ENCODE results near the gene ARL14EPL.
A peak's percentile ranks its signal among the peaks of the same experiment; 100 is the strongest.

ARL14EPL gene

DNA sequence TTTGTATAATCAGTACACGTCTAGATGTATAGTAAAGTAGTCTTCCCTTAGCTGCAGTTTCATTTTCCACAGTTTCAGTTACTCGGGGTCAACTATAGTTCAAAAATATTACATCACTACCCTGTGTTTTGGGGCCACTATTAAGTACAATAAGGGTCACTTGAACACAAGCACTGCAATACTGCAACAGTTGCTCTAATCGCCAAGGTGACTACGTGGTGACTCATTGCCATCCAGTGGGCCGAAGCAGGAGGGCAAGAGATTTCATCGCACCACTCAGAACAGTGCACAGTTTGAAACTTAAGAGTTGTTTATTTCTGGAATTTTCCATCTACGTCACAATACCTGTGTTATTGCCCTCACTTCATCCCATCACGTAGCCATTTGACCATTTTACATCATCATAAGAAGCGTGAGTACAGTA, at the start of gene ARL14EPL:
Gene ARL14EPL, plus strand, starts transcription at position 379 of the 424 bp plus-strand sequence. CDS start 18,994 bp downstream, outside the sequence.
- TF ChIP-seq, protein P1, sequence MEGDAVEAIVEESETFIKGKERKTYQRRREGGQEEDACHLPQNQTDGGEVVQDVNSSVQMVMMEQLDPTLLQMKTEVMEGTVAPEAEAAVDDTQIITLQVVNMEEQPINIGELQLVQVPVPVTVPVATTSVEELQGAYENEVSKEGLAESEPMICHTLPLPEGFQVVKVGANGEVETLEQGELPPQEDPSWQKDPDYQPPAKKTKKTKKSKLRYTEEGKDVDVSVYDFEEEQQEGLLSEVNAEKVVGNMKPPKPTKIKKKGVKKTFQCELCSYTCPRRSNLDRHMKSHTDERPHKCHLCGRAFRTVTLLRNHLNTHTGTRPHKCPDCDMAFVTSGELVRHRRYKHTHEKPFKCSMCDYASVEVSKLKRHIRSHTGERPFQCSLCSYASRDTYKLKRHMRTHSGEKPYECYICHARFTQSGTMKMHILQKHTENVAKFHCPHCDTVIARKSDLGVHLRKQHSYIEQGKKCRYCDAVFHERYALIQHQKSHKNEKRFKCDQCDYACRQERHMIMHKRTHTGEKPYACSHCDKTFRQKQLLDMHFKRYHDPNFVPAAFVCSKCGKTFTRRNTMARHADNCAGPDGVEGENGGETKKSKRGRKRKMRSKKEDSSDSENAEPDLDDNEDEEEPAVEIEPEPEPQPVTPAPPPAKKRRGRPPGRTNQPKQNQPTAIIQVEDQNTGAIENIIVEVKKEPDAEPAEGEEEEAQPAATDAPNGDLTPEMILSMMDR (IDR thresholded peaks at IDR 0.05; ENCODE audit: low read depth, low read length): 0 out of 2 replicates have a peak, but pooled peaks have one; percentile 8
- peak; percentile 14 for DNase-seq
- H3K27me3 ChIP-seq (ENCODE audit: insufficient read depth, low read depth, severe bottlenecking): no peaks in the 10 kb centered on the region
- no peak within 1 kb of the TSS for H3K27ac ChIP-seq
- H3K9me3 ChIP-seq (ENCODE audit: severe bottlenecking): no peaks in the 10 kb centered on the region
- H3K4me3 ChIP-seq (ENCODE audit: low read depth, low read length): no peak within 1 kb of the TSS
- no peaks in the 10 kb centered on the region for H3K36me3 ChIP-seq

DNA sequence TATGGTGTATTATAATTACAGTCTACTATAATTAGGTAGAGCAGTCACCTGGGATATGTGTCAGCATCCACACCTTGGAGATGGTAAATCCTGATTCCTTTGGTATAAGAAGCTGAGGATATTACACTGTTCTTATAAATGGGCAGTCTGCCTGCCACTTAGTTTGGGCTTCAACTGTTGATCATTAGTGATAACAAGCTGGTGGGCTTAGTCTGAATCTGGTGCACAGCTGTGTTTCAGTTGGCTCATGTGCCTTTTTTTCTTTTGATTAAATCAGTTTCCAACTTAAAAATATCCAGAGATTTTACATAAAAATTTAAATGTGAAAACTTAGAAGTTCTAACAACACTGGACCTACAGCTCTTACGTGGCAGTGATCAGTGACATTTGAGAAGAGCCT, 48.8 kb upstream of the ARL14EPL start:
- H3K4me3 ChIP-seq (ENCODE audit: low read depth, low read length): no peak overlapping the region
- TF ChIP-seq, protein P1 (IDR thresholded peaks at IDR 0.05; ENCODE audit: low read depth, low read length): no peak
- H3K9me3 ChIP-seq (ENCODE audit: severe bottlenecking): no peaks in the 10 kb centered on the region
- no peak for DNase-seq
- H3K27me3 ChIP-seq (ENCODE audit: insufficient read depth, low read depth, severe bottlenecking): no peaks in the 10 kb centered on the region
- no peak overlapping the region for H3K27ac ChIP-seq
- H3K36me3 ChIP-seq: no peaks in the 10 kb centered on the region

DNA sequence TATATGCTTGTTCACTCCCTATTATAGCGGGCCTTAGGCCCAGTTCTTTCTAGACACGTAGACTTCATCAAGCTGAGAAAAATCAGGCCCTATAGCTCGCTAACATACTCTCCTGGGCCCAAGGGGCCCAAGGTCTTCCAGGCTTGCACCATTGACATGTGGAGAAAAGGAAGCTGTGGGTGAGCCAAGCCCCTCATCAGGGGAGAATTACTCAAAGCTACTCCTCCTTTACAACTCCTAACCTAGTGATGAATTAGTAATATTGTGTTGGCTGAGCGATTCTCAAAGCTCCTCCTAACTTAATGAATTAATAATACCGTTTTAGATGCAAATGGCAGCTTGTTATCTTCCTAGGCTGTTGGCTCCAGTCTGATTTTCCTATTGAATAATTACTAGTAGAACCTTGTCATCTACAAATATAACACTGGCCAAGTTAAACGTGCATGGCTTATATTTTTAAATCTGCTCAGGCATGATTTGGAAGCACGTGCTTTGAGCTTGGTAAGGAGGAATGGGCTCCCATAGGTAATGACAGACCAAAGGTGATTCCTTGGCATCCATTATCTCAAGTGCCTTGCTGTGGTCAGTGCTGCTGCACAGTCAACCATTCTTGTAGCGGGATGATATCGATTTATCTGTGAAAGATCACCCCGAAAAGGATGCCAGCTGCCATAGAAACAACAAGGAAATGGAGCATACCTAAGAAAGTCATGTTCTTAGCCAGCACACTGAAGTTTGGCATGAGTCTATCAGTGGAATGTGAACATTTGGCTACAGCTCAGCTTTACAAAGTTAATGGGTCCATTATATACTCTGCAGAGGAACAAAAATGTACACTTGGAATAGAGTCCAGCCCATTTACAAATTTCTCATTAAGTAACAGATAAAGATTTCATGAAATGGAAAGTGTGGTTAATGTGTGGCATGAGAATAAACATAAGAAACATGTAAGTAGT, 46.2 kb upstream of the ARL14EPL start:
- Histone ChIP-seq H3K4me3 (ENCODE audit: low read depth, low read length) (no peak overlapping the region), H3K36me3 (no peaks in the 10 kb centered on the region), H3K9me3 (ENCODE audit: severe bottlenecking) (no peaks in the 10 kb centered on the region), H3K27me3 (ENCODE audit: insufficient read depth, low read depth, severe bottlenecking) (no peaks in the 10 kb centered on the region), H3K27ac (no peak overlapping the region)
- TF ChIP-seq, protein P1 (IDR thresholded peaks at IDR 0.05; ENCODE audit: low read depth, low read length): no peak
- no peak for DNase-seq

DNA sequence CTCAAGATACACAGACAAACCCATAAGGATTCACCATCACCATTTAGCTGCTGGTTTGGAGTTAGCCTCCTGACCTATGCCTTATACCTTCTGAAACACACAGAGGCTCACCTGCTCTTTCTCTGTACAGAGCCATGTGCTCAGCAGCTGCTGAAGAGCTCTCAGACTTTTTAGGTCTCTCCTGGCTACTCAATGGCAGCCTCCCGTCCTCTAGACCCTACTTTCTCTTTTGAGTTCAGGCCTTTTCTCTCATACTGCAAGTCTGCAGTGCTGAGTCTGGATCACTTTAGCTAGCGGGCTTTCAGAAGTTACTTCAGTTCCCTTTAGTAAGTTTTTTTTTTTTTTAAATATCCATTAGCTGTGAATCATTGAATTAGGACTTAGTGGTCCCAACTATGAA, 44.3 kb upstream of the ARL14EPL start:
- H3K9me3 ChIP-seq (ENCODE audit: severe bottlenecking): no peaks in the 10 kb centered on the region
- no peak overlapping the region for H3K27ac ChIP-seq
- no peaks in the 10 kb centered on the region for H3K36me3 ChIP-seq
- H3K4me3 ChIP-seq (ENCODE audit: low read depth, low read length): no peak overlapping the region
- no peaks in the 10 kb centered on the region for H3K27me3 ChIP-seq (ENCODE audit: insufficient read depth, low read depth, severe bottlenecking)
- no peak for DNase-seq
- TF ChIP-seq, protein P1 (IDR thresholded peaks at IDR 0.05; ENCODE audit: low read depth, low read length): no peak

DNA sequence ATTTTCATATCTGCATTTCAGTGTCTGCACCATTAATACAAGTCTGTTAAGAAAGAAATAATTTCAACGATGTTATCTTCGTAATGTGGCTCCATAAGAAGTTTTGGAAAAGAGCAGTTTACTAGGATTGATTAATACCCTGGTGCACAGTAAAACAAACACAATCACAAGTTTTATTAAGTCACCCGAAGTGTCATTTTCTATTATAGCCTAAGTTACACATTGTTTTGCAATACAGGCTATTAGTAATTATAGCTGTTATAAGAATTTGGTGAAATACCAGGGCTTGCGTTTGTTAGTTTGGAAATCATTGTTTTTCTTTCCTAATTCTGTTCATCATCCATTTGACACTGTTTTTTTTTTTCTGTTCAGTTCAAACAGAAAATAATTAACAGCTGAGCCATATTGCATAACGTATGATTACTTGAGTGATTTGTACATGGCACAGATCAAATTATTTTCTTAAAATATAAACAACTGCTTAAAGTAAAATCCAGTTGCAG, 39.4 kb upstream of the ARL14EPL start:
- Histone ChIP-seq H3K9me3 (ENCODE audit: severe bottlenecking) (no peaks in the 10 kb centered on the region), H3K36me3 (no peaks in the 10 kb centered on the region), H3K4me3 (ENCODE audit: low read depth, low read length) (no peak overlapping the region), H3K27ac (no peak overlapping the region), H3K27me3 (ENCODE audit: insufficient read depth, low read depth, severe bottlenecking) (no peaks in the 10 kb centered on the region)
- DNase-seq: no peak
- TF ChIP-seq, protein P1 (IDR thresholded peaks at IDR 0.05; ENCODE audit: low read depth, low read length): no peak

Measured in WERI-Rb-1 (cell line).